Neural progenitor cell (in vitro differentiated cells): ENCODE data around the gene PPP2R5C.
"Not testable (repeated sequence)": the region's sequence is repeated elsewhere in the genome, so short reads cannot be mapped to it uniquely, and the experiment has no call there.

ENCODE experiments used
- EZH2 ChIP-seq: fragments of 200-600 bp; sonication (generic); IDR thresholded peaks from 2 replicates; pipeline ENCODE4 v1.6.1; 2017; ENCODE audit warnings: antibody characterized with exemption, mild to moderate bottlenecking, moderate library complexity
- EZH2phosphoT487 ChIP-seq: fragments of 200-600 bp; sonication (generic); IDR thresholded peaks from 2 replicates; pipeline ENCODE4 v1.6.1; 2017; ENCODE audit warnings: antibody characterized with exemption
- TF ChIP-seq, protein P1 (sequence below): fragments of 200-600 bp; sonication (generic); IDR thresholded peaks from 2 replicates; pipeline ENCODE4 v1.5.1; 2017; ENCODE audit warnings: antibody characterized with exemption, mild to moderate bottlenecking

DNA sequence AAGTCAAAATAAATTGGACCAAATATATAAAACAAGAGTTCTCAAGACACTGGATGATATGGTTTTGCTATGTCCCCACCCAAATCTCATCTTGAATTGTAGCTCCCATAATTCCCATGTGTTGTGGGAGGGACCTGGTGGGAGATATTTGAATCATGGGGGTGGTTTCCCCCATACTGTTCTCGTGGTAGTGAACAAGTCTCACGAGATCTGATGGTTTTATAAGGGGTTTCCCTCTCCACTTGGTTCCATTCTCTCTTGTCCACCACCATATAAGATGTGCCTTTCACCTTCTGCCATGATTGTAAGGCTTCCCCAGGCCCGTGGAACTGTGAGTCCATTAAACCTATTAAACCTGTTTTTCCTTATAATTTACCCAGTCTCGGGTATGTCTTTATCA is 31.4 kb upstream of the PPP2R5C start:
- TF ChIP-seq, protein P1, sequence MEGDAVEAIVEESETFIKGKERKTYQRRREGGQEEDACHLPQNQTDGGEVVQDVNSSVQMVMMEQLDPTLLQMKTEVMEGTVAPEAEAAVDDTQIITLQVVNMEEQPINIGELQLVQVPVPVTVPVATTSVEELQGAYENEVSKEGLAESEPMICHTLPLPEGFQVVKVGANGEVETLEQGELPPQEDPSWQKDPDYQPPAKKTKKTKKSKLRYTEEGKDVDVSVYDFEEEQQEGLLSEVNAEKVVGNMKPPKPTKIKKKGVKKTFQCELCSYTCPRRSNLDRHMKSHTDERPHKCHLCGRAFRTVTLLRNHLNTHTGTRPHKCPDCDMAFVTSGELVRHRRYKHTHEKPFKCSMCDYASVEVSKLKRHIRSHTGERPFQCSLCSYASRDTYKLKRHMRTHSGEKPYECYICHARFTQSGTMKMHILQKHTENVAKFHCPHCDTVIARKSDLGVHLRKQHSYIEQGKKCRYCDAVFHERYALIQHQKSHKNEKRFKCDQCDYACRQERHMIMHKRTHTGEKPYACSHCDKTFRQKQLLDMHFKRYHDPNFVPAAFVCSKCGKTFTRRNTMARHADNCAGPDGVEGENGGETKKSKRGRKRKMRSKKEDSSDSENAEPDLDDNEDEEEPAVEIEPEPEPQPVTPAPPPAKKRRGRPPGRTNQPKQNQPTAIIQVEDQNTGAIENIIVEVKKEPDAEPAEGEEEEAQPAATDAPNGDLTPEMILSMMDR = not testable (repeated sequence)
- not testable (repeated sequence) for TF ChIP-seq EZH2phosphoT487, EZH2
